ENCODE data around the gene NR2C2.

- TF ChIP-seq CTCF (IDR thresholded peaks at IDR 0.05; ENCODE audit: borderline replicate concordance, extremely low read depth, low read length, poor library complexity, severe bottlenecking) (no peak), EZH2 (IDR thresholded peaks at IDR 0.05; ENCODE audit: borderline replicate concordance, low read depth, low read length, severe bottlenecking) (no peak)
Observed at GRCh38 chr3:15032650-15033049, 85.3 kb downstream of the NR2C2 start.
